ENCODE results near the gene ARMH4.

Gene ARMH4

DNA sequence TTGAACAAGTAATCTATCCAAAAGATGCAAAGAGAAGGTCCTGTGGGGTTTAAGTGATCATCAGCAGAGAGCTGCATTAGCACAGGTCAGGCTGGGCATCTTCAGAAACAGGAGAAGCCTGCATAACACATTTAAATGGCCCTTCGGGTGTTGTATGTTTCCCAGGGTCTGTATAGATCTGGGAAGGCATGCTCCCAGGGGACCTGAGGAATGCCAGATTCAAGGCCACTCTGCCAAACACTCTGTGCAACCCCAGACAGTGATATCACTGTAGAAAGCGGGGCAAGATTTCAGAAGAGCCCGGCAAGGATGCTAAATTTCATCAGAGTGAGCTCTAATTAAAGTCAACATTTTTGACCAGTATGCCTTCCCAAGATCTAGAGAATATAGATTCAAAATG, 92.9 kb downstream of the ARMH4 start:
- H3K27me3 ChIP-seq (ENCODE audit: control insufficient read depth, low read length) = no peaks in the 10 kb centered on the region
- H3K79me2 ChIP-seq (ENCODE audit: control insufficient read depth, low read length) = no peaks in the 10 kb centered on the region
- no peaks in the 10 kb centered on the region for H3K9me3 ChIP-seq (ENCODE audit: control insufficient read depth, insufficient read depth, low read length)
- H3K4me1 ChIP-seq (ENCODE audit: control insufficient read depth, low read length) = no peaks in the 10 kb centered on the region
- no peak overlapping the region for H3K4me3 ChIP-seq (ENCODE audit: low read length)
- no peaks in the 10 kb centered on the region for H3F3A ChIP-seq (ENCODE audit: control insufficient read depth, insufficient read depth)
- no peak for TF ChIP-seq EZH2phosphoT487 (IDR thresholded peaks at IDR 0.05; ENCODE audit: borderline replicate concordance, low read length)
- TF ChIP-seq, protein P1, sequence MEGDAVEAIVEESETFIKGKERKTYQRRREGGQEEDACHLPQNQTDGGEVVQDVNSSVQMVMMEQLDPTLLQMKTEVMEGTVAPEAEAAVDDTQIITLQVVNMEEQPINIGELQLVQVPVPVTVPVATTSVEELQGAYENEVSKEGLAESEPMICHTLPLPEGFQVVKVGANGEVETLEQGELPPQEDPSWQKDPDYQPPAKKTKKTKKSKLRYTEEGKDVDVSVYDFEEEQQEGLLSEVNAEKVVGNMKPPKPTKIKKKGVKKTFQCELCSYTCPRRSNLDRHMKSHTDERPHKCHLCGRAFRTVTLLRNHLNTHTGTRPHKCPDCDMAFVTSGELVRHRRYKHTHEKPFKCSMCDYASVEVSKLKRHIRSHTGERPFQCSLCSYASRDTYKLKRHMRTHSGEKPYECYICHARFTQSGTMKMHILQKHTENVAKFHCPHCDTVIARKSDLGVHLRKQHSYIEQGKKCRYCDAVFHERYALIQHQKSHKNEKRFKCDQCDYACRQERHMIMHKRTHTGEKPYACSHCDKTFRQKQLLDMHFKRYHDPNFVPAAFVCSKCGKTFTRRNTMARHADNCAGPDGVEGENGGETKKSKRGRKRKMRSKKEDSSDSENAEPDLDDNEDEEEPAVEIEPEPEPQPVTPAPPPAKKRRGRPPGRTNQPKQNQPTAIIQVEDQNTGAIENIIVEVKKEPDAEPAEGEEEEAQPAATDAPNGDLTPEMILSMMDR (IDR thresholded peaks at IDR 0.05; ENCODE audit: low read depth, low read length, poor library complexity, severe bottlenecking) = no peak
- H3K9me2 ChIP-seq (replicated peaks; ENCODE audit: control insufficient read depth, low read length) = no peaks in the 10 kb centered on the region
- no peaks in the 10 kb centered on the region for H4K20me1 ChIP-seq (ENCODE audit: control insufficient read depth, insufficient read depth, low read depth, low read length)
- H3K36me3 ChIP-seq (ENCODE audit: control insufficient read depth, low read length) = no peaks in the 10 kb centered on the region
- H3K4me2 ChIP-seq (ENCODE audit: low read length) = no peak overlapping the region
- no peak overlapping the region for H3K27ac ChIP-seq (ENCODE audit: low read depth, low read length)

DNA sequence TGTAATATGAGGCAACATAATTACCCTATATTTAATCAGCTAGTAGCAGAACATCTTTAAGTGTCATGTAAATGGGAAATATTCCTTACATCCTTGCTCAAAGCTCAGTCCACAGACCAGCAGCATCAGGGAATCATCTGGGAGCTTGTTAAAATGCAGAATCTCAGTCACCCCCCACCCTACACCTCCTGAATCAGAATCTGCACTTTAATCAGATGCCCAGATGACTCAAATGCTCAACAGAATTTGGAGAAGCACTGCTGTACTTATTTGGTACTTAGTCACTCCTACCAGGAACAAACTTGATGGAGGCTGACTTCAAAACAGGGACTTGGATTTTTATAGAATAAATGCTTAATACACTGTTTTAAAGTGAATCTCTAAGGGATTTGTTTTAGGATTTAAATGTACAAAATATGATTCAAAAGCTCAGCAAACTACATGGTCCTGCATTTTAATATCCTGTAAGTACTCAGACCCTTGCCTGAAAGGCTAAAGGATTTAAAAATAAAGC, 96.5 kb downstream of the ARMH4 start:
- Histone ChIP-seq H3K9me2 (replicated peaks; ENCODE audit: control insufficient read depth, low read length) (no peaks in the 10 kb centered on the region), H3K4me2 (ENCODE audit: low read length) (no peak overlapping the region), H3K36me3 (ENCODE audit: control insufficient read depth, low read length) (no peaks in the 10 kb centered on the region)

DNA sequence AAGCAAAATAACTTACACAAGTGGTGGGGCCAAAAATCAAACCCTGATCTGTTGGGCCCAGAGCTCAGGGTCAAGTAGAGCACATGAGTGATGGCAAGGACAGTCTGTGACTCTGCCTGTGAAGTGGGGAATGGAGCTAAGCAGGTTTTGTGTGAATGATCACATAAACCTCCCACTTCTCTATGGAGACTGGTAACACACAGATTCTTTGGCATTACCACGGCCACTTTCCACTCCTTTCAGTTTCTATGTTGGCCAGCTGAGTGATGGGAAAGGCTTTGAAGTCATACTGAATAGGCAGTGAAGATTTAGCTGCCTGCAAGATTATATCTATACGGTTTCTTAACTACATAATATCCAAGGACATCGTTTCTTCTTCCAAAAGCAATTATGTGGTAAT, 97.9 kb downstream of the ARMH4 start:
- no peak overlapping the region for H3K4me2 ChIP-seq (ENCODE audit: low read length)
- no peaks in the 10 kb centered on the region for H3K9me3 ChIP-seq (ENCODE audit: control insufficient read depth, insufficient read depth, low read length)
- H3F3A ChIP-seq (ENCODE audit: control insufficient read depth, insufficient read depth) = no peaks in the 10 kb centered on the region
- H3K36me3 ChIP-seq (ENCODE audit: control insufficient read depth, low read length) = no peaks in the 10 kb centered on the region
- H3K4me1 ChIP-seq (ENCODE audit: control insufficient read depth, low read length) = no peaks in the 10 kb centered on the region
- no peaks in the 10 kb centered on the region for H3K27me3 ChIP-seq (ENCODE audit: control insufficient read depth, low read length)
- H4K20me1 ChIP-seq (ENCODE audit: control insufficient read depth, insufficient read depth, low read depth, low read length) = no peaks in the 10 kb centered on the region
- TF ChIP-seq, protein P1 (IDR thresholded peaks at IDR 0.05; ENCODE audit: low read depth, low read length, poor library complexity, severe bottlenecking) = no peak
- no peak for TF ChIP-seq EZH2phosphoT487 (IDR thresholded peaks at IDR 0.05; ENCODE audit: borderline replicate concordance, low read length)
- no peak overlapping the region for H3K4me3 ChIP-seq (ENCODE audit: low read length)
- H3K27ac ChIP-seq (ENCODE audit: low read depth, low read length) = no peak overlapping the region
- no peaks in the 10 kb centered on the region for H3K9me2 ChIP-seq (replicated peaks; ENCODE audit: control insufficient read depth, low read length)
- no peaks in the 10 kb centered on the region for H3K79me2 ChIP-seq (ENCODE audit: control insufficient read depth, low read length)

More for the DNA sequence above, 96.5 kb downstream of the ARMH4 start:
- Histone ChIP-seq H4K20me1 (ENCODE audit: control insufficient read depth, insufficient read depth, low read depth, low read length) (no peaks in the 10 kb centered on the region), H3K27me3 (ENCODE audit: control insufficient read depth, low read length) (no peaks in the 10 kb centered on the region), H3K4me1 (ENCODE audit: control insufficient read depth, low read length) (no peaks in the 10 kb centered on the region), H3K9me3 (ENCODE audit: control insufficient read depth, insufficient read depth, low read length) (no peaks in the 10 kb centered on the region), H3K4me3 (ENCODE audit: low read length) (no peak overlapping the region), H3F3A (ENCODE audit: control insufficient read depth, insufficient read depth) (no peaks in the 10 kb centered on the region), H3K79me2 (ENCODE audit: control insufficient read depth, low read length) (no peaks in the 10 kb centered on the region), H3K27ac (ENCODE audit: low read depth, low read length) (no peak overlapping the region)
- TF ChIP-seq, protein P1 (IDR thresholded peaks at IDR 0.05; ENCODE audit: low read depth, low read length, poor library complexity, severe bottlenecking) = no peak
- TF ChIP-seq EZH2phosphoT487 (IDR thresholded peaks at IDR 0.05; ENCODE audit: borderline replicate concordance, low read length) = no peak

Measured in DOHH2 (cell line).